PC-9 (cell line): ENCODE measurements around the gene GPER1.

ENCODE experiments used
- CTCF ChIP-seq: fragments of 200-600 bp; sonication (generic); conservative IDR thresholded peaks from 2 replicates; pipeline ENCODE4 v1.6.1; 2017; ENCODE audit warnings: mixed run types, antibody characterized with exemption, mild to moderate bottlenecking, moderate library complexity
- EZH2 ChIP-seq: fragments of 200-600 bp; sonication (generic); IDR thresholded peaks from 2 replicates; pipeline ENCODE4 v1.8.0; 2017; ENCODE audit warnings: antibody characterized with exemption, low read depth

GRCh38 chr7:1055491-1055955, 32.4 kb upstream of the GPER1 start:
- TF ChIP-seq CTCF (no peak), EZH2 (no peak)
